Adrenal gland (tissue), 12 donors: Measurements from ENCODE around the gene CALD1. TPM values are rescaled to one million over a fixed set of nuclear protein-coding genes. Genes with fewer than 3 reads are reported as not detected.
A peak's percentile ranks its signal among the peaks of the same experiment; 100 is the strongest.

ENCODE experiments used
- DNase-seq, 7 donors: peaks; one replicate each; pipeline ENCODE4 v3.0.0-alpha.2; 2019 to 2020
- H3K27ac ChIP-seq, 5 donors: fragments of 200-600 bp; sonication (generic) in 4 of 5; 1 replicate in 3 of 5; 2 replicates in 2 of 5; pipeline versions ENCODE4 v1.5.1 to v1.8.0; 2016 to 2020; ENCODE audit warnings: mild to moderate bottlenecking in 1 of 5
- H3K27me3 ChIP-seq: fragments of 200-600 bp; 2 replicates; pipeline ENCODE4 v1.8.0; 2021
- H3K36me3 ChIP-seq, 2 donors: fragments of 200-600 bp; replicated peaks in 1 of 2; 1 replicate in 1 of 2; 2 replicates in 1 of 2; pipeline versions ENCODE4 v1.5.1 to v1.8.0; 2018 to 2022
- H3K4me1 ChIP-seq, 2 donors: fragments of 200-600 bp; replicated peaks in 1 of 2; 1 replicate in 1 of 2; 2 replicates in 1 of 2; pipeline versions ENCODE4 v1.5.1 to v1.8.0; 2018 to 2021
- H3K4me3 ChIP-seq, 4 donors: fragments of 200-600 bp; sonication (generic) in 3 of 4; one replicate each; pipeline ENCODE4 v1.5.1; 2016 to 2018
- H3K9me3 ChIP-seq, 3 donors: fragments of 200-600 bp; sonication (generic) in 1 of 3; replicated peaks in 1 of 3; 1 replicate in 2 of 3; 2 replicates in 1 of 3; pipeline versions ENCODE4 v1.5.1 to v1.8.0; 2016 to 2021
- CTCF ChIP-seq, 6 experiments: fragments of 450-650 bp in 4 of 6; fragments of 200-600 bp in 2 of 6; sonication (generic) in 1 of 6; IDR thresholded peaks; 1 replicate in 5 of 6; 2 replicates in 1 of 6; pipeline versions ENCODE4 v1.5.1 to v1.8.0; 2016 to 2021; ENCODE audit warnings: antibody characterized with exemption in 6 of 6, mild to moderate bottlenecking in 2 of 6, moderate library complexity in 1 of 6
- POLR2A ChIP-seq, 2 donors: fragments of 450-650 bp; IDR thresholded peaks; one replicate each; pipeline ENCODE4 v1.6.1; 2017; ENCODE audit warnings: antibody characterized with exemption in 2 of 2, mild to moderate bottlenecking in 2 of 2, moderate library complexity in 1 of 2
- WGBS, 4 donors: extraction: QIAGEN DNeasy Blood & Tissue Kit in 2 of 4; methylation state at CpG; one replicate each; pipeline versions ENCODE4 v1.1.5 to v1.1.7; 2013 to 2017; 5-methylcytosine and 5-hydroxymethylcytosine counted together
- intact Hi-C, 2 donors: fragments of 100-400 bp; cut with DNase I; formaldehyde crosslinking; loops; one replicate each; pipeline versions ENCODE4 v1.14.1 to v1.15.0; 2022 to 2023
- polyA plus RNA-seq, 3 donors: library from polyadenylated mRNA; stranded (reverse); fragments of 200-250 nt in 2 of 3; fragments of 350-450 nt in 1 of 3; fragmentation: Illumina TruSeq in 1 of 3; extraction: RNeasy Lipid Tissue Mini Kit (QIAGEN cat#74804) in 1 of 3; gene quantifications; one replicate each; pipeline ENCODE4 v1.2.3, GENCODE V29; 2013 to 2014
- total RNA-seq, 9 donors: library from RNA; depleted of rRNA in 4 of 9; stranded (reverse); fragments of >200 nt in 4 of 9; fragments of 120-200 nt in 1 of 9; fragmentation: NEBNext Ultra II Directional in 1 of 9; extraction: Animal tissue kit (Norgen Biotek cat#: 25700) in 1 of 9; gene quantifications; one replicate each; pipeline versions ENCODE4 v1.1.0 to v1.2.4, GENCODE V29; 2013 to 2023
- donor health status: healthy with polysubstance abuse.
- donor health status: Bipolar disorder and iron deficiency.
- donor health status: DM: yes; HTN: yes; CAD: no.
- donor health status: DM: no; HTN: no; CAD: no.
- donor health status: DM: no; HTN: no; CAD: no.
- donor health status: DM: yes; HTN: yes; CAD: no.

The CALD1 gene
- total and polyA plus RNA-seq, 12 donors = 67.5 to 258 (median 199) TPM

GRCh38 chr7:134949171-134949570, 169.7 kb downstream of the CALD1 start:
- H3K4me3 ChIP-seq = no peak overlapping the region
- intact Hi-C loops = loop anchor here (10.0 kb wide), 2 partner anchors 184 to 254 kb away; no protein-coding TSS in a partner anchor
- TF ChIP-seq POLR2A (IDR thresholded peaks at IDR 0.05) (no peak), CTCF (IDR thresholded peaks at IDR 0.05) (no peak)
- 82 to 87% (median 85%) methylated on average over 3 of the region's 3 CpGs for WGBS, 4 donors
- H3K27ac ChIP-seq = peak overlapping the region in 1 of 5 donors; percentile 15
- peaks cover 0 to 44% of the 10 kb centered on the region in 2 donors for H3K36me3 ChIP-seq
- no peaks in the 10 kb centered on the region for H3K4me1 ChIP-seq
- no peak for DNase-seq
- no peaks in the 10 kb centered on the region for H3K27me3 ChIP-seq
- no peaks in the 10 kb centered on the region for H3K9me3 ChIP-seq

DNA sequence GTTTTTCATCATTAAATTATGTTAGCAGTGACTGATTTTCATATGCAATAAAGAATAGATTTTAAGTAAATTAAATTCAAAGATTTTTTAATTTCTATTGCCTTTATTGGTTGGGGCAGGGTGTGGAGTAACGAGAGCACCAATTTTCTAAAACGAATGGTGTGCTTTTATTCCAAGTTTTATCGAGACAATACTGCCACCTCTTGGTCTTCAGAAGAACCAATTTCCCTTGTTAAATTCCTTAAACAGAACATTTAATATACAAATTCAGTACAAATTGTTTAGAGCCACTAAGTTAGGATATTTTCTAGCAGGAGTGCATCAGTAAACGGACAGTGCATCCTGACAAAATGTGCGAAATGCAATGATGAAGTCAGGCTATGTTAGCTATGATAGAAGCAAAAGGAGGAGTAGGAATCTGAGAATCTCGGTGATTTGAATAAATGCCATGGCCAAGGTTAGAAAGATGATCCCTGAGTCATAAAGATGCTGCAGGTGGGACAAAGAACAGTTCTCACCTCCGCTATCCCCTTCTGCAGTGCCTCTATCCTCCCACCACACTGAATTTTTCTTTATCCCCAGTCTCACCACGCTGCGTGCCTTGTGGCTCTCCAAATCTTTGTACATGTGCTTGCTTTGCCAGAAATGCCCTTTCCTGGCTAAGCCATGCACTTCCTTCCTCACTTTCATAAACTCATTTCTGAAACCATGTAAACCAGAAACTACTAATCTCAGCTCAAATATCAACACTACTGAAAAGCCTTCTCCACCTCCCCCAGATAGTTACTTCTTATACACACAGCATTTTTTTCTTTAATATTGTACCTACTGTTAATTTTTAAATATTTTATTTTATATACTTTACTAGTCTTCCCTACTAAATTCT, 175.0 kb downstream of the CALD1 start:
- TF ChIP-seq POLR2A (IDR thresholded peaks at IDR 0.05) (no peak), CTCF (IDR thresholded peaks at IDR 0.05) (peak; percentile 34 to 71 (median 66))
- H3K27ac ChIP-seq = no peak overlapping the region

GRCh38 chr7:134957005-134957404, 177.6 kb downstream of the CALD1 start:
- intact Hi-C loops = no loop called here
- no peak overlapping the region for H3K27ac ChIP-seq
- H3K36me3 ChIP-seq = peaks cover 0 to 45% of the 10 kb centered on the region in 2 donors
- H3K4me3 ChIP-seq = no peak overlapping the region
- 94 to 96% (median 95%) methylated on average over 3 of the region's 3 CpGs for WGBS, 4 donors
- H3K4me1 ChIP-seq = no peaks in the 10 kb centered on the region
- DNase-seq = no peak
- H3K27me3 ChIP-seq = no peaks in the 10 kb centered on the region
- TF ChIP-seq POLR2A (IDR thresholded peaks at IDR 0.05) = no peak
- TF ChIP-seq CTCF (IDR thresholded peaks at IDR 0.05) = no peak
- H3K9me3 ChIP-seq = no peaks in the 10 kb centered on the region

More for the DNA sequence above, 175.0 kb downstream of the CALD1 start:
- intact Hi-C loops = loop anchor here in 1 of 2 donors (5.0 kb wide), 1 partner anchor 267 kb away; no protein-coding TSS in a partner anchor
- H3K27me3 ChIP-seq = no peaks in the 10 kb centered on the region
- H3K4me1 ChIP-seq = no peaks in the 10 kb centered on the region
- H3K9me3 ChIP-seq = no peaks in the 10 kb centered on the region
- H3K4me3 ChIP-seq = no peak overlapping the region
- H3K36me3 ChIP-seq = peaks cover 0 to 49% of the 10 kb centered on the region in 2 donors
- WGBS, 4 donors = 39 to 43% (median 41%) methylated on average over 9 of the region's 9 CpGs
- no peak for DNase-seq

DNA sequence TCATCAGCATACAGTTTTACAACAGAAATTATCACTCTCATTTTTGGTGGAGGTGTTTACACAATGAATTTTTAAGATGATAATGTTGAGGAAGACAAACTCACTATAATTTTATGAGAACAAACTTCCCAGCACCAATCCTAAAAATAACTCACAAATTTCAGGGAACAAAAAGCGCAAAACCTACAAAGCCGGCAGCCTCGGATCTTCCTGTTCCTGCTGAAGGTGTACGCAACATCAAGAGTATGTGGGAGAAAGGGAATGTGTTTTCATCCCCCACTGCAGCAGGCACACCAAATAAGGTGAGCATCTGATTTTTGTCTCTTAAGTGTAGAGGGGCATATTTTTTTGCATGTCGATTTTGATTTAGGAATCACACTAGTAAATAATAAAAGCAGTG, 180.4 kb downstream of the CALD1 start:
- DNase-seq = no peak
- peaks cover 0 to 51% of the 10 kb centered on the region in 2 donors for H3K36me3 ChIP-seq
- no peak overlapping the region for H3K4me3 ChIP-seq
- no peak overlapping the region for H3K27ac ChIP-seq
- no peak for TF ChIP-seq CTCF (IDR thresholded peaks at IDR 0.05)
- TF ChIP-seq POLR2A (IDR thresholded peaks at IDR 0.05) = no peak
- no peaks in the 10 kb centered on the region for H3K9me3 ChIP-seq
- WGBS, 4 donors = 95 to 97% (median 96%) methylated on average over 5 of the region's 5 CpGs
- no peaks in the 10 kb centered on the region for H3K27me3 ChIP-seq
- no peaks in the 10 kb centered on the region for H3K4me1 ChIP-seq
- intact Hi-C loops = no loop called here
